NCI-H2227 (cell line): Measurements from ENCODE around the gene ZNF70.

Source experiments
- DNase-seq: peaks from one replicate; lab custom pipeline; 2025; ENCODE audit not compliant: unreplicated experiment; lab: John Stamatoyannopoulos, UW

Gene ZNF70

GRCh38 chr22:23720855-23721254 is 30.1 kb downstream of the ZNF70 start:
- no peak for DNase-seq

GRCh38 chr22:23718371-23719165 is 32.3 kb downstream of the ZNF70 start:
- DNase-seq: no peak

DNA sequence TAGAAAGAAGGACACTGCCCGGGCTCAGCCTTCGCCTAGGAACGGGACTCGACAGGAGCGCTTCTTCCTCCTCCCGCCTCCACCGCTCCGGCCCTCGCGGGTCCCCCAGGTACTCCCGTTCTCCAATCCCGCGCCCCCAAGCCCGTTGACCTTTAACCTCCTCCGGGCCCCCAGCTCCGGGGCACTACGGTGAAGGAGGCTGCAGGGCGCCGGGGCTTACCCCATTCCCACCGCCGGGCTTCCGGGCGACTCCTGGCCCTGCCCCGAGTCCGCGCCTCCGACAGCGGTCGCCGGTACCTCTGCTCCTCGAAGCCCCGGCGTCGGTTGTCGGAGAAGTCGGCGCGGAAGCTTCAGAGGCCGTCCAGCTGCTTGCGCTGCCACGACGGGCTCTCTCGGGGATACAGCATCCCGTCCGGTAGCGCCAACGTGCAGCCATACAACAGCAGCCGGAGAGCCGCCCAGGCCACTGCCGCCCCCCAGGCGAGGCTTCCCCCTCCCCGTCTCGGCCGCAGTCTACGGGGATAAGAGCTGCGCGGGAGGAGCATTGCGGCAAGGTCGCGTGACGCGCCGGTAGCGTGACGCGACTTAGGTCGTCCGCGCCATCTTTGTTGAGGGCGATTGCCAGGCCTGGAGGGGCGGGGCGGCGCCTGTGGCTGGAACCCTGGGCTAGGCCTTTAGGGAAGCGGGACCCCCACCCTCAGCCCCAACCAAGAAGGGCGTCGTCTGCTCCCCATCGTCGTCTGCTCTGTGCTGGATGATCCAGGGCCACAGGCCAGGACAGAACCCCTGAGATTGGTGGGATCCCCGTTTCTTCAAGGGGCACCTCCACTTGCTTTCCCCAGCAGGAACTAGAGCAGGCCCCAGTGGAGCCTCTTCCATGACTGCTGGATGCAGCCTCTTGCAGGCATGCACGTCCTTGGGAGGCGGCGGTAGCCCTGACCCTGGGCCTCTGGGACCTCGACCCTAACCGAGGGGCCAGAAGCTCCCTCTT is 33.8 kb downstream of the ZNF70 start:
- peak; percentile 93 for DNase-seq

DNA sequence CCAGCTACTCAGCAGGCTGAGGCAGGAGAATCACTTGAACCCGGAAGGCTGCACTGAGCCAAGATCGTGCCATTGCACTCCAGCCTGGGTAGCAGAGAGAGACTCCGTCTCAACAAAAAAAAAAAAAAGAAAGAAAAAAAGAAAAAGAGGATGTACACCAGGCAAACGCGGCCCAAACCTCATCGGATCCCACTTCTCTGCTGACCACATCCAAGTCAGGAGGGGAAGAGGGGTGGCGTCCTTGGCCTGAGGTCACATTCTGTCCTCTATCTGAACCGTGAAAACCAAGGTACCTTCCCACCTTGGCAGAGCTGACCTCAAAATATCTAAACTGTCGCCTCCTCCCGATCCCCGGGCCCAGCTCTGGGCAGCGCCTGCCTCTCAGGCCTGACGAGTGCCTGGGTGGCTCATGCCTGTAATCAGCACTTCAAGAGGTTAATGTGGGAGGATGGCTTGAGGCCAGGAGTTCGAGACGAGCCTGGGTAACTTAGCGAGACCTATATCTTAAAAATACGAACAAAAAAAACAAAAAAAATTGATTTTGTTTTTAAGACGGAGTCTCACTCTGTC is 35.0 kb downstream of the ZNF70 start:
- no peak for DNase-seq

GRCh38 chr22:23714596-23715578 is 36.0 kb downstream of the ZNF70 start:
- no peak for DNase-seq

GRCh38 chr22:23713696-23714595 is 37.0 kb downstream of the ZNF70 start:
- DNase-seq: no peak

DNA sequence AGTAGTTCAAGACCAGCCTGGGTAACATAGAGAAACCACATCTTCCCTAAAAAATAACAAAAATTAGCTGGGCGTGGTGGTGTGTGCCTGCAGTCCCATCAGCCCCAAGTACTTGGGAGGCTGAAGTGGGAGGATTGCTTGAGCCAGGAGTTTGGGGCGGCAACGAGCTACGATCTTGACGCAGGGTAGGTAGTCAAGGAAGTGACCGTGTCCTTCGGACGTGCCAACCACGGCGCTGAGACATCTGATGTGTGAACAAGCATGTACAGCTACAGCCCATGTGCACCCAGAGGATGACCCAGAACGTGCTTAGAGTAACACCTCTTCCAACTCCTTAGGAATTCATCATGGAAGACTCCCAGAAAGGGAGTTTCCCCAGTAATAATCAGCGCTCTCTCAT is 38.7 kb downstream of the ZNF70 start:
- no peak for DNase-seq

DNA sequence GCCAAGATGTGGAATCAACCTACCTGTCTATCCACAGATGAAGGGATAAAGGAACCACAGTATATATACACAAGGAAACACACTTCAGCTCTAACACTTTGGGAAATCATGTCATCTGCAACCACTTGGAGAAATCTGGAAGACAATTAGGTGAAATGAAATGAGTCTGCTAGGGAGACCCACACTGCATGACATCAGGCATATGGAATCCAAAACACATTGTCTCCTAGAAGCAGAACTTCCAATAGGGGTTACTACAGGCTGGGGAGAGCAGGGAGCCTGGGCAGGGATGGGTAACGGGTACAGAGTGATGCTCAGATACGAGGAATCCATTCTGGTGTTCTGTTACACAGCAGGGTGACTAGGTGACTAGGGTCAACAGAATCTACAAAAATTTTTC is 41.8 kb downstream of the ZNF70 start:
- DNase-seq: no peak

DNA sequence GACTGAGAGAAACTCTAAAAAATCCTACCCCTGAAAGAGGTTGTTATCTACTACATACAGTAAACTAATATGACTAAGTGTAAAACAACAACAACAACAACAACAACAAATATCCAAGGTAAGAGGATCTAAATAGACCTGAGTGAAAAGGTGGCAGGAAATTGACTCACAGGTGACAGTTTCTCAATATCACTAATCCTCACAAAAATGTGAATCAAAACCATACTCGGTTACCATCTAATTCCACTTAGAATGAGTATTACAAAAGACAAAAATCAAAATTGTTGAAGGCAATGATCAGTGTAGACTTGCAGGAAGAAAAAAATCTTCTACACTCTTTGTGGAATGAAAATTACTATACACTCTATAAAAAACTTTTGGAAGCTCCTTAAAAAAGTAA is 42.6 kb downstream of the ZNF70 start:
- DNase-seq: no peak

DNA sequence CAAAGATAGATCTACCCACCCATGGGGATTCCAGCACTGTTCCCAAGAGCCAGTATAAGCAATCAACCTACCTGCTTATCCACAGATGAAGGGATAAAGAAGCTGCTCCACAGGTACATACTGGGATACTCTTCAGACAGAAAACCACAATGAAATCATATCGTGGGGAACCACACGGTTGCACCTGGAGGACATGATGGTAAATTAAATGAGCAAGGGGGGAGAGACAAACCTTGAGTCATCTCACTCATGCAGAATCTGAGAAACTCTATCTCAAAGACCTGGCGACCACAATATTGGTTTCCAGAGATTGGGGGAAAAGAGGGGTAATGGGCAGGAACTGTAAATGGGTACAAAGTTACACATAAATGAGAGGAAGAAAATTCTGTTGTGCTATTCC is 45.6 kb downstream of the ZNF70 start:
- DNase-seq: no peak

DNA sequence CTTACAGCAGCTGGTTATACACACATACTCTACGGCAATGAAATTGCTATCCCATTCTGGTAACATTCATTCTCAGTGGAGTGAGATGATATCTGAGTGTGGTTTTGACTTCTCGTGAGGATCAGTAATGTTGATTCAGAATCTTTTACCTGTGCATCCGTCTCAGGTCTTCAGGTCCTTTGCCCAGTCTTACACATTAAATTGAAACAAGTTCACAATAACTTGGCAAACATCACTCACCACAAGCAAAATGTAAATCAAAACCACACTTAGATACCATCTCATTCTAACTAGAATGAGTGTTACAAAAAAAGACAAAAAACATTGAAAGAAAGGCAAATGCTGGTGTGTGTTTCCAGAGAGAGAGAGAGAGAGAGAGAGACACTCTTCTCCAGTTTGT is 46.1 kb downstream of the ZNF70 start:
- no peak for DNase-seq

GRCh38 chr22:23704062-23704461 is 46.9 kb downstream of the ZNF70 start:
- DNase-seq: no peak

DNA sequence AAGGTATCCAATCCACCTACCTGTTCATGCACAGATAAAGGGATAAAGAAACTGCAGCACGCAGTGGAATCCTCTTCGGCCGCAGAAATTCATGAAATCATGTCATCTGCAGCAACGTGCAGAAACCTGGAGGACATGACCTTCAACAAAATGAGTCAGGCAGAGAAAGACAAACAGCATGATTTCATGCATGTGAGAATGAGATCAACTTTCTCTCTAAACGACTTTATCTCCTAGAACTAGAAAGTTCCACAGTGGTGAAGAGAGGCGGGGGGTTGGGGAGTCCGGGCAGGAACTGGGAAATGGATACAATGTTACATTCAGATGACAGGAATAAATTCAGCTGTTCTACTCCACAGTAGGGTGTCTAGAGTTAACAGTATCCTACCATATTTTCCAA is 50.2 kb downstream of the ZNF70 start:
- no peak for DNase-seq

- DNase-seq: no peak
These were observed 52.2 kb downstream of the ZNF70 start for GRCh38 chr22:23698673-23699235.

DNA sequence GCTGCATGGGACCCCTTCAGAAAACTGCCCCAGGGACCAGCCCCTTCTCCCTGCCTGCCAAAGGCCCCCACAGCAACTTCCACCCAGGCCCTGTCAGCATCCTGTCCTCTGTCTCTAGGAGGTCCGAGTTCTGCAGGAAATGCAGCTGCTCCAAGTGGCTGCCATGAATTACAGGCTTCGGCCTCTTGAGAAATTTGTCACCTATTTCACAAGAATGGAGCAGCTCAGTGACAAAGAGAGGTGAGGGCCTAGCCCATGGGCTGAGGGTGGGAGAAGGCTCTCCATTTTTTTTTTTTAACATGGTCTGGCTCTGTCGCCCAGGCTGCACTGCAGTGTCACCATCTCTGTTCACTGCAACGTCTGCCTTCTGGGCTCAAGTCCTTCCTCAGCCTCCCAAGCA is 52.8 kb downstream of the ZNF70 start:
- no peak for DNase-seq

- no peak for DNase-seq
These were observed 53.6 kb downstream of the ZNF70 start for GRCh38 chr22:23697031-23697970.

- DNase-seq: no peak
These were observed 54.5 kb downstream of the ZNF70 start for GRCh38 chr22:23696326-23696851.
